Endometrium (tissue), 2 donors: ENCODE measurements around the gene LAS1L.
"Not testable (repeated sequence)": the region's sequence is repeated elsewhere in the genome, so short reads cannot be mapped to it uniquely, and the experiment has no call there.

Experiments
- FAIRE-seq: peaks from 2 replicates; lab custom pipeline; 2012; peaks lifted over from hg19 to GRCh38; lab: Jason Lieb, UNC
- donor health status: control.
- donor health status: control.

The LAS1L gene

GRCh38 chrX:65534450-65535292 is at the start of gene LAS1L:
TSS of gene LAS1L (minus strand) at chrX:65534787. CDS start at chrX:65534715, 72 bp downstream.
- FAIRE-seq = peak; percentile 94

- no peak for FAIRE-seq
These were observed 48.0 kb upstream of the LAS1L start for GRCh38 chrX:65582450-65583082.

- FAIRE-seq = peak; percentile 43
These were observed 47.2 kb upstream of the LAS1L start for GRCh38 chrX:65581661-65582339.

- FAIRE-seq = no peak
These were observed 43.8 kb upstream of the LAS1L start for GRCh38 chrX:65578346-65578745.

- no peak for FAIRE-seq
These were observed 41.6 kb upstream of the LAS1L start for GRCh38 chrX:65576160-65576559.

- no peak for FAIRE-seq
These were observed 40.4 kb upstream of the LAS1L start for GRCh38 chrX:65575022-65575421.

- FAIRE-seq = no peak
These were observed 39.8 kb upstream of the LAS1L start for GRCh38 chrX:65574356-65574755.

- no peak for FAIRE-seq
These were observed 38.4 kb upstream of the LAS1L start for GRCh38 chrX:65572971-65573370.

GRCh38 chrX:65562850-65563249 is 28.3 kb upstream of the LAS1L start:
- FAIRE-seq = not testable (repeated sequence)

GRCh38 chrX:65551489-65552339 is 17.1 kb upstream of the LAS1L start:
- no peak for FAIRE-seq

GRCh38 chrX:65551086-65551485 is 16.5 kb upstream of the LAS1L start:
- FAIRE-seq = no peak

- FAIRE-seq = no peak
These were observed 10.9 kb upstream of the LAS1L start for GRCh38 chrX:65545456-65545855.

GRCh38 chrX:65537229-65537628 is 2.6 kb upstream of the LAS1L start:
- no peak for FAIRE-seq

GRCh38 chrX:65536291-65536690 is 1.7 kb upstream of the LAS1L start:
- no peak for FAIRE-seq

- FAIRE-seq = no peak
These were observed 2.6 kb downstream of the LAS1L start for GRCh38 chrX:65532016-65532415.

GRCh38 chrX:65528705-65529340 is 5.8 kb downstream of the LAS1L start:
- no peak for FAIRE-seq

GRCh38 chrX:65528293-65528692 is 6.3 kb downstream of the LAS1L start:
- FAIRE-seq = no peak

GRCh38 chrX:65524139-65524538 is 10.4 kb downstream of the LAS1L start:
- no peak for FAIRE-seq

GRCh38 chrX:65522739-65523372 is 11.7 kb downstream of the LAS1L start:
- FAIRE-seq = no peak

- FAIRE-seq = not testable (repeated sequence)
These were observed 15.1 kb downstream of the LAS1L start for GRCh38 chrX:65519530-65519929.

GRCh38 chrX:65518980-65519379 is 15.6 kb downstream of the LAS1L start:
- not testable (repeated sequence) for FAIRE-seq
